Measurements from ENCODE around the gene C2CD3.

Gene C2CD3

DNA sequence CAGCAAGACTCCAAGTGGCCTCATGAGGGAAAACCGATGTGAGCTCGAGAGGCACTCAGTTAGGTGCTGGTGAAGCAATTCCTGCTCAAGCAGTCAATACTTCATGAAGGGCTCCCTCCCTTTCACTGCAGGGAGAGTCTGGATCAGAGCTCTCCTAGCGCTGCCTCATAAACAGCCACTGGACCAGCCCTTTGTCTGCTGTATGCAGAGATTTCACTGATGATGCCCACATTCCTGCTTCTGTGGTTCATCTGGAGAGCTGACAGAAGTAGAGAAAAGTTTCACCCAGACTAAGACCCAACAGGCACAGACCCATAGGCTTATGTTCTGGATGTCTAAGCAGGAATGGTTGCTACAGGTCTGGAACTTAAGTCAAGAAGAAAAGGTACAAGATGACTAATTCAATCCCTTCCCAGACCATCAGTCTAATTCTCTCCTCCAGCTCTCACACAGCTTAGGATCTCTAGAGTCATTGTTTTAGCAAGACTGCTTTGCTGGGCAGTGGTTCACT is 192.2 kb downstream of the C2CD3 start:
- DNase-seq = no peak

DNA sequence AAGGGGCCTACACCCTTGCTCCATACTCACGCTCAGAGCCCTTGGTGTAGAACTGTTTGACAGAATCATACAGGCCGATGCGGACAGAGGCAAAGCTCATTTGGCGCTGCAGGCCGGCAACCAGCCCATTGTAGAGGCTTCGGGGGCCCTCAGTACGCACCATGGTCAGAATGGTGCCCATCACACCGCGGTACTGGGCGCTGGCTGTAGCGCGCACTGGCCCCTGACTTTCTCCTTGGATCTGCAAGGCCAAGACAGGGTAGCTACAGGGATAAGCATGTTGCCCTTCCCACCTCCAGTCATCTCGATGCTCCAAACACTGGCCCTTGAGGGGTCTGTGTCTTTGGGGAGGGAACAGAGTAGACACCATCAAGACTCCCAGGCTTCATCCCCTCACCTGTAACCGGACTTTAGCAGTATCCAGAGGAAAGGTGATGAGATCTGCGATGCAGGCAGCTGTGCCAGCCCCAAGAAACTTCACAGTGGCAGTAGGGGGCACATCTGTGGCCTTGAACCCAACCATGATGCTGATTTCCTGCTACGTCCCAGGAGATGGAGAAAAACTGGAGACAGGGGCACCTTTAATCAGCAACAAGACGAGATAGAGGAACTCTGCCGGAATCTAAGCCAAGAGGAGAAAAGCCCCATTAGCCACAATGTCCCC is 192.8 kb downstream of the C2CD3 start:
- no peak for DNase-seq

DNA sequence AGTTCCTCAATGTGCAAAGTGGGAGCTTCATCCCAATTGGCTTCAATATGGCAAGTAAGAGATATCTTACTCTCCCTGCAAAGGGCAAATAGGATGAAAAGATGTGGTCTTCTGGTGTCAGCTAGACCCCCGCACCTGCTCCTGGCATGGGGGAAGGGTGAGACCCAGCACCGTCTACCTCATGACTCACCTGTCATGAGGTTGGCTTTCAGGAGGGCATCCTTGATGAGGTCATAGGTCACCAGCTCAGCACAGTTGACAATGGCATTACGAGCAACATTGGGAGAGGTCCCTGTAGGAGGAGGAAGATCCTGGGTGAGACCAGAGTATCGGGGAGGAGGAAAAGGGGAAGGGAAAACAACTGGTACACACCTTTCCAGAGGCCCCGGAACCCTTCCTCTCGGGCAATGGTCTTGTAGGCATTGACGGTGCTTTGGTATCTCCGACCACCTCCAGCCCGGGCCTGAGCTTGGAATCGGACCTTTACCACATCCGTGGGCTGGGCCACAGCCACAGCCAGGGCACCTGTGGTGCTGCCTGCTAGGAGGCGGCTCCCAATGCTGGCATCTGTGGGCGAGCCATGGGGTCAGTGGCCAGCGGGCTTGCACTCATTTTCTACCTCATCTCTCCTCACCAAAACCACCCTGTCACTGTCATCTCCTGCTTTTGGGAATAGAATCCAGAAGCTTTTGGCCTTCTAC is 194.2 kb downstream of the C2CD3 start:
- no peak for DNase-seq

DNA sequence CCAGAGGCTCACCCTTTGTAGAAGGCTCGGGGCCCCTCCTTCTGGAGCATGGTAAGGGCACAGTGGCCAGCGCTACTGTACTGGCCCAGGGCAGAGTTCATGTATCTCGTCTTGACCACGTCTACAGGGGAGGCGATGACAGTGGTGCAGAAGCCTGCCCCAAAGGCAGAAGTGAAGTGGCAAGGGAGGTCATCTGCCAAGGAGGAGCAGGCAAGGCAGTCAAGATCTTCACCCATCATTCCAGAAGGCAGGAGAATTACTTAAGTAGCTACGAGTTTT is 195.4 kb downstream of the C2CD3 start:
- no peak for DNase-seq

DNA sequence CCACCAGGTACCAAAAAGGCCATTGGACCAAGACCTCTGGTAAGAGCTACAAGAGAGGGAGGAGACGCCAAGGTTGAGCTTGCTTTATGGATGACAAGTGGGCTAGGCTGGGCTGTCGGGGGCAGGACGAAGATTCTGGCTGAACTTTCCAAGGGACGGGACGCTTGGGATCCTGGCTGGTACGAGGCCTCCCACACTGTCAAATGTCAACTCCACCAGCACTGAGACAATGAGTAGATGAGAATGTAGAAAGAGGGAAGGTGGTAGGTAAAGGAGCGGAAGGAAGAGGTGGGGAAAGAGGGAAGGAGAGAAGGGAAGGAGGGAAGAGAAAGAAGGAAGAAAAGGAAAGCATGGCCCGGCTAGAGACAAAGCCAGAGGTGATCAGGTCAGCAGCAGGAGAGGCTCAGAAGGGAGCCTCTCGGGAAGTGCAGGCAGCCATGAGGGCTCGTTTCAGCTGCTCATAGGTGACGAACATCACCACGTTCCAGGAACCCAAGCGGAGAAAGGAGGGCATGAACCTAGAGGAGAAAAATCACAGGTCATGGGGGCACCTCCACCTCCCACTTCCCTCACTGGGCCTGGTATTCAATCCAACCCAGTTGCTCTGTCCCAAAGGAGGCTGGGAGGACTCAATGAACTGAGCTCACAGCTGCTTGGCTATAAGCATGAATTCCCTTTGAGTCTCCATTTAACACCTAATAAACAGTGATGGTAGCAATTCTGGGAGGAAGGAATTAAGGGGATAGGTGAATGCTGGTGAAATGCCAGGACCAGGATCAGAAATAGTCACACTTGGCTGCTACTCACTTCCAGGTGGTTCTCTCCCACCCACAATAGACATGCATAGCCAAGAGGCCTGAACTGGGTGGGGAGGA is 196.0 kb downstream of the C2CD3 start:
- DNase-seq = no peak

DNA sequence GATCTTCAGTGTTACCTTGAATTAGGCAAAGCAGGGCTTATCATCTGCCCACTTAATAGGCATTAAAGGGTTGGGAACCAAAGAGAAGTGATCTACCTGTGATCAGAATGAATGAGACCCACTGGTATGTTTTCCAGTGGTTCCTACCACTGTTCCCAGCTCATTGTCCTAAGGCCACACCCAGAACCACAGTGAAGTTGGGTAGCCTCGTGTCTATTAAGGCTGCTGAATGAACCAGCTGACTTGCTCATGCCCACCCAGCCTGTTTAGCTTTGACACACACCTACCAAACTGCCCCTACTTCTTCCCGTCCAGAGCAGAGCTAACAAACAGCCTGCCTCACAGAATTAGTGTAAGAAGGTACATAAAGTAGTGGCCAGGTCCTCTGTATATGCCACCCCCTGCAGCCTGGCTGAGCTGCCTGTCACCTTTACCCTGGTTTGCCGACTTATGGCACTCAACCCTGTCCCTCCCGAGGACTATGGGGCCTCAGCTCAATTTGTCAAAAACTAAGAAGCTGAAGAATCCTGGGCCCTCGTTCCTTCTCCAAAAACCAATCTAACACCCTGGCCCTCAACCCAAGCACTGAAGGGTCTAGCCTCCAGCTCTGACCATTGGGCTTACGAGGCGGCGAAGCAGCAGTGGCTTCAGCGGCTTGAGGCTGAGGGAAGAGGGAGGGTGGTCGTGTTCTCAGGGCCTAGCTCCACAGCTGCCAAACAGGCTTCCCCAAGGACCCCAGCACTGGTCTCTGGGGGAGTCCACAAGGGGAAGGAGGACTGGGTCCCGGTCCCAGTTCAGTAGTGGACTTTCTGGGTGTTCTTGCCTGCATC is 198.0 kb downstream of the C2CD3 start:
- DNase-seq = no peak

DNA sequence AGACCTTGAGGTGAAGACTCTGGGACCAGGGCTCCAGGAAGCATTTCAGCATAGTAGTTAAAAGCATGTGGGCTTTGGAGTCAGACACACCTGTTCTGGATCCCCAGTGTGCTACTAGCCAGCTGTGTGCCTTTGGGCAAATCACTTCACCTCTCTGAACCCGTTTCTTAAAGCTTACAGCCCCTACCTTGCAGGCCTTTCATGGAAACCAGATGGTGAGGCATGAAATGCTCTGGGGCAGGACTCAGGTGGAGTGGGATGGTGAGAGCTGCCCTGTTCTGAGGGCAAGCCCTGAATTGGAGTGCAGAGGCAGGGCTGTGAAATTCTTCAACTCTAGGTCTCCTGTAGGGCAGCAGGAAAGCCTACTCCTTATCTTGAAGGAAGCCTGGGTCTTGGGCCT is 198.6 kb downstream of the C2CD3 start:
- DNase-seq = no peak

DNA sequence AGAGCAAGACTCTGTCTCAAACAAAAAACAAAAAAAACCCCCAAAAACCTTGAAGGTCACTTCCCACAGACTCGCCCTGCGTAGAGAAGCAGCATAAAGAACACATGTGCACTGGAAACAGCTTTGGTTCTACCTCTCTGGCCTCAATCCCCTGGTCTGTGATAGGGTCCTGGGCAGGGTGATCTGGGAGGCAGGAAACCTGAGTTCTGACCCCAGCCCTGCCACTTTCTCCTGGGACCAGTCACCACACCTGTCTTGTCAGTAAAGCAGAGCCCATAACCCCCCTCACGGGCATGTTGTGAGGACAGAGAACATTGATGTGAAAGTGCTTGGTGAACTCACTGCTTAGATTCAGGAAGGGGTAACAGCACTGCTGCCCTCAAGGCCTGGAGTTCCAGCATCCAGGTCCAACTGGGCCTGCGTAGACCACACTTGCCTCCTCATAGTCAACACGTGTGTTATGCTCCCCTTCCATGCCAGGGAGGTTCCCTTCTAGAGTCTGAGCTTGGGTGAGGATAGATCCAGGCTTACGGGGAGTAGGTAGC is 199.6 kb downstream of the C2CD3 start:
- DNase-seq = no peak

GRCh38 chr11:73969991-73970800 is 200.6 kb downstream of the C2CD3 start:
- no peak for DNase-seq

GRCh38 chr11:73969091-73969490 is 201.7 kb downstream of the C2CD3 start:
- no peak for DNase-seq

- DNase-seq = no peak
These were observed 202.3 kb downstream of the C2CD3 start for GRCh38 chr11:73968356-73968966.

DNA sequence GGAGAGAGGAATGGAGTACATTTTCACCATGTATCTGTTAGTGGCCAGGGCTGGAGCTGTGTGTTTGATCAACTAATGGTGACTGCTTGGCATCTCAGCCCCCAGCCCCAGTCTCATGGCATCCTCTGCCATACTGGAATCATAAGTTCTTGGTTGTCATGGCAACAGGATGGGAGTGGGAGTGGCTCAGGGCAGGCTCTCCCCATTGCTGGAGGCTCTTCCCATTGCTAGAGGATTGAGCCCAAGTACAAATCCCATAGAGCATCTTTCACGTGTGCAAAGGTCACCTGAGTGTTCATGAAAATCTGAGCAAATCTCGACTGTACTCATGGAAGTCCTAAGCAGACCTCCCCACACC is 205.1 kb downstream of the C2CD3 start:
- no peak for DNase-seq

DNA sequence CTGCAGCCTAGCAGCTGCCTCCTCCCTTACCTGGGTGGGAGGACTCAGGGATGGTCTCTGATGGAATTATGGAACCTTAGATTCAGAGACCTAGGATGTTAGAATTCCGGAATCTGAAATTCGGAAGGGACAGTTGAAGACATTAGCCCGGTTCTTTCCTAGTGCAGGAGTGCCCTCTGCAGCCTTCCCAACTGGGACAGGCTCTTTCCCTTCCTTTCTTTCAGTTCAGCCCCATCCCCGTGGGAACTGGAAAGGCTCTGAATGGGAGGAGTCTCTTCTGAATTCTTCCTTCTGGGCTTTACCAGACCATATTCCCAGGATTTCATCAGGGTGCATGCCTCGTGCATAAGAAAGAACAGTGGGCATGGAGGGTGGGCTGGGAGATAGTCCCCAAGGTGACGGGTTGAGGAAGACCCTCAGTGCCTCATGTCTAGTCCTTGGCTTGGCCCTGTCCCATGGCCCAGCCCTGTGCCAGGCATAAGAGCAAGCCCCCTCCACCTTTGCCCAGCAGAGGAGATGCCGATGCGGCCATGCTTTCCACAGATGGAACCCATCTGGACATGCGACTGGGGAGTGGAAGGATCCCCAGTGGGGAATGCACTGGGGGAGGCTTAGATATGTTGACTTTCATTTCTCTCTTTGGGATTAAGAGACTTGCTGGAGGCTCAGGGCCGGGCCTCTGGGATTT is 205.6 kb downstream of the C2CD3 start:
- no peak for DNase-seq

DNA sequence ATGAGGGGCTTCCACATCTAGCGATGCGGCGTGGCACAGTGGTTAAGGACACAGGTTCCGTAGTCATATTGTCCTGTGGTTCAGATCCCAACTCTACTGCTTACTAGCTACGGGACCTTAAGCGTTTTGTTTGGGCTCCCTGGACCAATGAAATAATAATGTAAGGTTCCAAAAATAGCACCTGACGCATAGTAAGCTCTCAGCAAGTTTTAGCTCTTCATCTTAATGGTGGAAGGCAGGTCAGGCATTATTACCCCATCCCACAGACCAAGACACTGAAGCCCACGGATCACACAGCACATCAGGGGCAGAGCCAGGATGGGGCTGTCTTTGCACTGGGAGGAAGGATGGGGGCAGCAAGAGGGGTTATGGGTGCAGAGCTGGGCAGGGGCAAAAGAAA is 206.9 kb downstream of the C2CD3 start:
- no peak for DNase-seq
